SK-N-SH (cell line): ENCODE results near the gene OTOP3. TPM values are rescaled to one million over a fixed set of nuclear protein-coding genes. Genes with fewer than 3 reads are reported as not detected.
A peak's percentile ranks its signal among the peaks of the same experiment; 100 is the strongest.

ENCODE experiments used
- CTCF ChIA-PET: fragments of 300-600, 350-600 bp; formaldehyde crosslinking; extraction: SDS; loops from one replicate; lab custom pipeline; 2021; lab: Yijun Ruan, JAX
- POLR2A ChIA-PET: fragments of 350-600 bp; sonication (Branson Sonifier 250); formaldehyde crosslinking; extraction: SDS; loops from one replicate; lab custom pipeline; 2020; ENCODE audit warnings: antibody characterized with exemption, inconsistent platforms; lab: Yijun Ruan, JAX
- DNase-seq: peaks from one replicate; pipeline ENCODE4 v3.0.0; 2012
- H2AFZ ChIP-seq: fragments of 200-600 bp; sonication (generic); 2 replicates; pipeline ENCODE4 v1.8.1; 2016; ENCODE audit warnings: antibody characterized with exemption, mild to moderate bottlenecking, low read depth
- H3F3A ChIP-seq: fragments of 200-600 bp; sonication (generic); replicated peaks from 2 replicates; pipeline ENCODE3; 2016; ENCODE audit warnings: antibody characterized with exemption, mild to moderate bottlenecking; ENCODE audit not compliant: insufficient read depth
- H3K27ac ChIP-seq, 2 experiments: fragments of 200-500 bp in 1 of 2; fragments of 200-600 bp in 1 of 2; sonication (Bioruptor generic) in 1 of 2; sonication (generic), shearing (Covaris generic) in 1 of 2; 2 replicates each; pipeline versions ENCODE4 v1.5.1 to v1.6.1; 2014 to 2016; ENCODE audit warnings: low read depth in 2 of 2, inconsistent platforms in 1 of 2, low read length in 1 of 2, mild to moderate bottlenecking in 1 of 2, mixed read lengths in 1 of 2
- H3K27me3 ChIP-seq: fragments of 200-600 bp; sonication (generic), shearing (Covaris generic); 2 replicates; pipeline ENCODE4 v1.6.1; 2016; ENCODE audit warnings: mixed run types; ENCODE audit not compliant: insufficient read depth
- H3K36me3 ChIP-seq, 2 experiments: fragments of 200-500 bp in 1 of 2; fragments of 200-600 bp in 1 of 2; sonication (Bioruptor generic) in 1 of 2; sonication (generic) in 1 of 2; replicated peaks in 1 of 2; 2 replicates each; pipeline versions ENCODE3 to v1.5.1; 2014 to 2016; ENCODE audit warnings: low read length in 1 of 2, mild to moderate bottlenecking in 1 of 2; ENCODE audit not compliant: insufficient read depth in 2 of 2, control insufficient read depth in 1 of 2
- H3K4me1 ChIP-seq, 2 experiments: fragments of 200-500 bp in 1 of 2; fragments of 200-600 bp in 1 of 2; sonication (Bioruptor generic) in 1 of 2; sonication (generic), shearing (Covaris generic) in 1 of 2; 2 replicates each; pipeline versions ENCODE4 v1.5.1 to v1.6.1; 2014 to 2016; ENCODE audit warnings: low read depth in 1 of 2, low read length in 1 of 2, mixed run types in 1 of 2; ENCODE audit not compliant: insufficient read depth in 2 of 2, control insufficient read depth in 1 of 2
- H3K4me2 ChIP-seq: fragments of 200-600 bp; sonication (generic), shearing (Covaris generic); 2 replicates; pipeline ENCODE4 v1.6.1; 2017; ENCODE audit warnings: mixed run types
- H3K4me3 ChIP-seq, 2 experiments: fragments of 200-500 bp in 1 of 2; fragments of 200-600 bp in 1 of 2; sonication (Bioruptor generic) in 1 of 2; sonication (generic), shearing (Covaris generic) in 1 of 2; 2 replicates each; pipeline versions ENCODE4 v1.5.1 to v1.8.1; 2014 to 2016; ENCODE audit warnings: low read depth in 2 of 2, inconsistent platforms in 1 of 2, low read length in 1 of 2, mild to moderate bottlenecking in 1 of 2, mixed read lengths in 1 of 2, moderate library complexity in 1 of 2
- H3K79me2 ChIP-seq: fragments of 200-600 bp; sonication (generic); 2 replicates; pipeline ENCODE4 v1.8.1; 2017; ENCODE audit warnings: mild to moderate bottlenecking; ENCODE audit not compliant: insufficient read depth
- H3K9ac ChIP-seq: fragments of 200-600 bp; sonication (generic); 2 replicates; pipeline ENCODE4 v1.6.1; 2017; ENCODE audit warnings: mixed run types
- H3K9me2 ChIP-seq: fragments of 200-600 bp; sonication (generic); 2 replicates; pipeline ENCODE4 v1.6.1; 2017; ENCODE audit warnings: mixed run types
- H3K9me3 ChIP-seq: fragments of 200-600 bp; sonication (generic); 2 replicates; pipeline ENCODE4 v1.6.1; 2017; ENCODE audit warnings: mixed run types, mild to moderate bottlenecking, moderate library complexity
- H4K20me1 ChIP-seq: fragments of 200-600 bp; sonication (generic); 2 replicates; pipeline ENCODE4 v1.6.1; 2017; ENCODE audit warnings: mild to moderate bottlenecking, mixed run types; ENCODE audit not compliant: insufficient read depth
- CHD2 ChIP-seq: fragments of 150-350 bp; IDR thresholded peaks from 2 replicates; pipeline ENCODE4 v1.6.1; 2018; ENCODE audit warnings: low read length; ENCODE audit not compliant: partially characterized antibody
- CTCF ChIP-seq: fragments of 200-600 bp; sonication (generic); IDR thresholded peaks from 2 replicates; pipeline ENCODE4 v1.6.1; 2017; ENCODE audit warnings: antibody characterized with exemption, mild to moderate bottlenecking, moderate library complexity
- EP300 ChIP-seq, 2 experiments: IDR thresholded peaks; 2 replicates each; pipeline versions ENCODE4 v1.4.0 to v1.6.1; 2012; ENCODE audit warnings: borderline replicate concordance in 1 of 2, low read depth in 1 of 2, low read length in 1 of 2
- GABPA ChIP-seq: IDR thresholded peaks from 2 replicates; pipeline ENCODE4 v1.4.0; 2012; ENCODE audit warnings: low read depth, mild to moderate bottlenecking
- GATA2 ChIP-seq: sonication (generic); formaldehyde crosslinking; IDR thresholded peaks from 2 replicates; pipeline ENCODE4 v1.5.0; 2020; ENCODE audit warnings: mild to moderate bottlenecking, missing genetic modification reagents
- MAX ChIP-seq: IDR thresholded peaks from 2 replicates; pipeline ENCODE4 v1.4.0; 2012; ENCODE audit warnings: low read depth
- MEF2A ChIP-seq: IDR thresholded peaks from 2 replicates; pipeline ENCODE4 v1.4.0; 2012; ENCODE audit warnings: low read depth, borderline replicate concordance
- MXI1 ChIP-seq: IDR thresholded peaks from 2 replicates; pipeline ENCODE4 v1.6.1; 2012; ENCODE audit warnings: mild to moderate bottlenecking, low read depth, low read length, improper control_type of control experiment
- NFIC ChIP-seq: IDR thresholded peaks from 2 replicates; pipeline ENCODE4 v1.4.0; 2012; ENCODE audit warnings: borderline replicate concordance
- NRF1 ChIP-seq: IDR thresholded peaks from 2 replicates; pipeline ENCODE4 v1.6.1; 2012; ENCODE audit warnings: low read depth, mild to moderate bottlenecking, low read length
- POLR2AphosphoS5 ChIP-seq: IDR thresholded peaks from 2 replicates; pipeline ENCODE4 v1.6.1; 2012; ENCODE audit warnings: low read depth, low read length
- RAD21 ChIP-seq: IDR thresholded peaks from 2 replicates; pipeline ENCODE4 v1.6.1; 2012; ENCODE audit warnings: mild to moderate bottlenecking, low read length
- RCOR1 ChIP-seq: fragments of 150-350 bp; IDR thresholded peaks from 2 replicates; pipeline ENCODE4 v1.6.1; 2017; ENCODE audit warnings: antibody characterized with exemption, low read length
- SIN3A ChIP-seq: IDR thresholded peaks from 2 replicates; pipeline ENCODE4 v1.6.1; 2012; ENCODE audit warnings: low read depth, mild to moderate bottlenecking, low read length, moderate library complexity, borderline replicate concordance
- SMC3 ChIP-seq: IDR thresholded peaks from 2 replicates; pipeline ENCODE4 v1.6.1; 2012; ENCODE audit warnings: low read depth, low read length, improper control_type of control experiment
- TAF1 ChIP-seq: IDR thresholded peaks from 2 replicates; pipeline ENCODE4 v1.6.1; 2012; ENCODE audit warnings: low read depth, mild to moderate bottlenecking, low read length, moderate library complexity, borderline replicate concordance
- USF1 ChIP-seq: IDR thresholded peaks from 2 replicates; pipeline ENCODE4 v1.4.0; 2012; ENCODE audit warnings: low read depth, borderline replicate concordance
- USF2 ChIP-seq: fragments of 150-350 bp; IDR thresholded peaks from 2 replicates; pipeline ENCODE4 v1.6.1; 2017; ENCODE audit warnings: antibody characterized with exemption, low read length, low read depth, borderline replicate concordance
- WGBS: methylation state at CpG from one replicate; pipeline ENCODE4 v1.1.6; 2017; ENCODE audit warnings: low lambda C conversion rate; 5-methylcytosine and 5-hydroxymethylcytosine counted together
- polyA plus RNA-seq, 3 experiments: library from polyadenylated mRNA; depleted of rRNA; stranded (reverse); fragments of >200 nt; gene quantifications; 2 replicates each; pipeline ENCODE4 v1.2.3, GENCODE V29; 2012

OTOP3 gene
- polyA plus RNA-seq, 1 of the 3 experiments (the other 2 are of a cell fraction): not detected

- ChIA-PET POLR2A (interaction anchor here (0.6 to 2.5 kb wide), 7 partner anchors 8 to 149 kb away, joined by 3 to 23 read pairs (median 4); partner anchors contain the start of genes HID1 and MRPL58), CTCF (interaction anchor here (1.0 to 2.9 kb wide), 8 partner anchors 8 to 59 kb away, joined by 3 to 15 read pairs (median 4); partner anchors contain the start of genes HID1, MRPL58, OTOP2 and USH1G)
- Histone ChIP-seq H3K27me3 (no peaks in the 10 kb centered on the region), H3K27ac (peak overlapping the region; percentile 59 to 91), H3K4me2 (peak overlapping the region; percentile 97), H3K4me1 (peaks cover 5 to 11% of the 10 kb centered on the region in 2 experiments; a peak in 2 of 4 replicates), H4K20me1 (no peaks in the 10 kb centered on the region), H3K9me2 (no peaks in the 10 kb centered on the region), H3K9me3 (no peaks in the 10 kb centered on the region), H2AFZ (peak overlapping the region; percentile 93), H3K4me3 (peak overlapping the region; percentile 64 to 94), H3K79me2 (peaks cover 3% of the 10 kb centered on the region; the same call in 1 of the 2 replicates), H3F3A (peaks cover 37% of the 10 kb centered on the region), H3K9ac (peak overlapping the region; percentile 60), H3K36me3 (no peaks in the 10 kb centered on the region)
- TF ChIP-seq USF1 (peak; percentile 22; the same call in 1 of the 2 replicates), MAX (peak; percentile 88; the same call in 1 of the 2 replicates), NFIC (no peak), USF2 (no peak; the same call in 1 of the 2 replicates), CHD2 (peak; percentile 44), CTCF (peak; percentile 12; the same call in 1 of the 2 replicates), GABPA (peak; percentile 60), NRF1 (peak; percentile 66), TAF1 (0 out of 2 replicates have a peak, but pooled peaks have one; percentile 24), GATA2 (CRISPR knock-in tag) (0 out of 2 replicates have a peak, but pooled peaks have one; percentile 14), EP300 (IDR thresholded peaks at IDR 0.05; ENCODE audit: borderline replicate concordance in 1 of 2, low read depth in 1 of 2, low read length in 1 of 2) (0 out of 4 replicates have a peak, but pooled peaks of 1 of the 2 experiments have one; percentile 4), MEF2A (no peak), MXI1 (no peak; the same call in 1 of the 2 replicates), SMC3 (no peak), SIN3A (peak; percentile 70; the same call in 1 of the 2 replicates), RAD21 (no peak; the same call in 1 of the 2 replicates), POLR2AphosphoS5 (peak; percentile 93), RCOR1 (no peak)
- DNase-seq: peak; percentile 99
- 1% methylated on average over 22 of the region's 61 CpGs for WGBS
Measured at GRCh38 chr17:74981979-74982662, 46.4 kb downstream of the OTOP3 start.
